OCI-LY7 (cell line): ENCODE measurements around the gene NMRK2. TPM values are rescaled to one million over a fixed set of nuclear protein-coding genes. Genes with fewer than 3 reads are reported as not detected.

Source experiments
- BruUV-seq: library from RNA; stranded (reverse); fragments of 400-500 nt; replicated peaks from 2 replicates; lab custom pipeline; 2021; lab: Mats Ljungman, UMichigan
- CTCF ChIA-PET: fragments of 300-600 bp; sonication (Branson Sonifier 250); formaldehyde crosslinking; loops from one replicate; lab custom pipeline; 2022; ENCODE audit warnings: antibody characterized with exemption; ENCODE audit not compliant: unreplicated experiment; lab: Charles Lee
- POLR2A ChIA-PET: fragments of 300-600 bp; sonication (Branson Sonifier 250); formaldehyde crosslinking; loops from one replicate; lab custom pipeline; 2022; ENCODE audit warnings: antibody characterized with exemption; lab: Charles Lee
- DNase-seq: peaks from one replicate; pipeline ENCODE4 v3.0.0-alpha.2; 2015; ENCODE audit warnings: low spot score
- H2AFZ ChIP-seq: fragments of 200-600 bp; sonication (generic), shearing (Covaris generic); 2 replicates; pipeline ENCODE4 v1.6.1; 2014; ENCODE audit warnings: mild to moderate bottlenecking, antibody characterized with exemption, low read length, moderate library complexity
- H3K27ac ChIP-seq: fragments of 200-600 bp; sonication (generic); 2 replicates; pipeline ENCODE4 v1.5.1; 2014; ENCODE audit warnings: mixed run types, low read depth, mild to moderate bottlenecking, moderate library complexity, low read length, inconsistent platforms; ENCODE audit not compliant: poor library complexity, severe bottlenecking
- H3K36me3 ChIP-seq: fragments of 200-600 bp; sonication (generic); 2 replicates; pipeline ENCODE4 v1.6.1; 2014; ENCODE audit warnings: mild to moderate bottlenecking, antibody characterized with exemption, low read length, moderate library complexity, mixed read lengths; ENCODE audit not compliant: insufficient read depth
- H3K4me1 ChIP-seq: fragments of 200-600 bp; sonication (generic); 2 replicates; pipeline ENCODE4 v1.5.1; 2014; ENCODE audit warnings: mild to moderate bottlenecking, low read length; ENCODE audit not compliant: insufficient read depth, poor library complexity, severe bottlenecking
- H3K4me2 ChIP-seq: fragments of 200-600 bp; sonication (generic); 2 replicates; pipeline ENCODE4 v1.6.1; 2014; ENCODE audit warnings: mild to moderate bottlenecking, low read length
- H3K4me3 ChIP-seq: fragments of 200-600 bp; sonication (generic); 2 replicates; pipeline ENCODE4 v1.5.1; 2014; ENCODE audit warnings: mild to moderate bottlenecking, low read depth, low read length; ENCODE audit not compliant: poor library complexity, severe bottlenecking
- H3K79me2 ChIP-seq: fragments of 200-600 bp; sonication (generic); 2 replicates; pipeline ENCODE4 v1.6.1; 2016; ENCODE audit warnings: low read depth, mild to moderate bottlenecking, low read length, moderate library complexity, mixed read lengths; ENCODE audit not compliant: insufficient read depth
- H3K9me2 ChIP-seq: fragments of 200-600 bp; sonication (generic); 2 replicates; pipeline ENCODE4 v1.6.1; 2016; ENCODE audit warnings: mild to moderate bottlenecking, low read length, mixed read lengths; ENCODE audit not compliant: insufficient read depth
- H3K9me3 ChIP-seq: fragments of 200-600 bp; sonication (generic); 2 replicates; pipeline ENCODE4 v1.6.1; 2014; ENCODE audit warnings: mild to moderate bottlenecking, mixed run types, low read length, mixed read lengths
- H4K20me1 ChIP-seq: fragments of 200-600 bp; sonication (generic); 2 replicates; pipeline ENCODE4 v1.6.1; 2014; ENCODE audit warnings: mild to moderate bottlenecking, antibody characterized with exemption, low read length, moderate library complexity, mixed read lengths; ENCODE audit not compliant: insufficient read depth
- CTCF ChIP-seq: fragments of 200-600 bp; sonication (generic); conservative IDR thresholded peaks from 2 replicates; pipeline ENCODE4 v1.5.1; 2014; ENCODE audit warnings: mild to moderate bottlenecking, antibody characterized with exemption, low read length, moderate library complexity, mixed read lengths
- EZH2phosphoT487 ChIP-seq: fragments of 200-600 bp; sonication (generic); IDR thresholded peaks from 2 replicates; pipeline ENCODE4 v1.6.1; 2018; ENCODE audit warnings: low read depth, borderline replicate concordance, mild to moderate bottlenecking, mixed run types, antibody characterized with exemption, low read length, moderate library complexity, mixed read lengths
- intact Hi-C: fragments of 100-400 bp; cut with micrococcal nuclease; formaldehyde crosslinking; loops from one replicate; pipeline ENCODE4 v1.10.0; 2022; ENCODE audit not compliant: unreplicated experiment
- total RNA-seq, 2 experiments: library from RNA; depleted of rRNA in 1 of 2; stranded (reverse); fragments of >200 nt in 1 of 2; shearing (Covaris generic) in 1 of 2; gene quantifications; 2 replicates each; pipeline ENCODE4 v1.2.3, GENCODE V29; 2014 to 2022

NMRK2 gene
- total RNA-seq, 2 experiments from 2014 or later: not detected

GRCh38 chr19:3984908-3985642 lies 52.2 kb downstream of the NMRK2 start, which contains the start of gene EEF2:
EEF2 (minus strand) TSS chr19:3985463; CDS start chr19:3985380, 83 bp downstream.
- H3K9me3 ChIP-seq: no peaks in the 10 kb centered on the region
- peaks cover 57% of the 10 kb centered on the region for H3K79me2 ChIP-seq
- CTCF ChIA-PET: interaction anchor here (1.2 kb wide), 1 partner anchor 22 kb away, joined by 5 read pairs; no protein-coding TSS in a partner anchor
- peaks cover 42% of the 10 kb centered on the region for H3K4me1 ChIP-seq
- intact Hi-C loops: loop anchor here (5.0 kb wide), 2 partner anchors 137 to 262 kb away; partner anchors contain the start of genes MAP2K2 and YJU2
- H3K27ac ChIP-seq: peak within 1 kb of the TSS; percentile 87
- H4K20me1 ChIP-seq: peaks cover 49% of the 10 kb centered on the region
- peak within 1 kb of the TSS; percentile 97 for H3K4me2 ChIP-seq
- peak within 1 kb of the TSS; percentile 84; the same call in 1 of the 2 replicates for H2AFZ ChIP-seq
- peak; percentile 96 for DNase-seq
- POLR2A ChIA-PET: interaction anchor here (1.0 to 1.4 kb wide), 4 partner anchors 8 to 222 kb away, joined by 3 to 4 read pairs (median 4); no protein-coding TSS in a partner anchor
- TF ChIP-seq CTCF (no peak), EZH2phosphoT487 (no peak)
- peaks cover 51% of the 10 kb centered on the region for H3K36me3 ChIP-seq
- H3K4me3 ChIP-seq: peak within 1 kb of the TSS; percentile 93
- no peaks in the 10 kb centered on the region for H3K9me2 ChIP-seq
- BruUV-seq: TSS peak; percentile 79

DNA sequence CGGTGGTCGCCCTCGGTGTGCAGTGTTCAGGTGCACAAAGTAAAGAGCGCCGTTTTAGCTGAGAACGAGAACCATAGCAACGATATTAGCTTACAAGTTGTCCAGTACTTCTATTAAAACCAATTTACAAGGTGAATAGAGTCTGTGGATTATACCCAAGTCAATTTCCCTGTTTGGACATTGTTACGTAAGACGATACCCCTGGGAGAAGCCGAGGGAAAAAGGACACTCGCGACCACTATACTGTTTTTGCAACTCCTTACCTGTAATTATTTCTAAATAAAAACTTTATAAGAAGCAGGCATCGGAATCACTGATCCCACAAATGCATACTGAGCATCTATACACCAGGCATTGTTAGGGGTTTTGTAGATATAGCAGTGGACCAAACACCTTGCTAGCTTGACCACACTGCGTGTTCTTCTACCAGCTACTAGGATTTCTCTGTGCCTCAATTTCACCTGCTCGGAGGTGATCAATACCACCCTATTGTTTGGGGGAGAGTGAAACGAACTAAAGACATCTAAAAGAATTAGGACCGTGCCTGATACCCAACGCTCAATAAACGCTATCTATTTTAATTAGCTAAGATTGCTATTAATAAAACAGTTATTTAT lies 52.9 kb downstream of the NMRK2 start:
- TF ChIP-seq EZH2phosphoT487: no peak
- TF ChIP-seq CTCF: no peak
- Histone ChIP-seq H3K27ac (peak overlapping the region; percentile 87), H3K36me3 (peaks cover 44% of the 10 kb centered on the region), H3K9me3 (no peaks in the 10 kb centered on the region), H3K4me3 (peak overlapping the region; percentile 93), H4K20me1 (peaks cover 42% of the 10 kb centered on the region), H3K9me2 (no peaks in the 10 kb centered on the region), H3K79me2 (peaks cover 51% of the 10 kb centered on the region), H3K4me1 (peaks cover 42% of the 10 kb centered on the region), H2AFZ (peak overlapping the region; percentile 84; the same call in 1 of the 2 replicates), H3K4me2 (peak overlapping the region; percentile 97)
- intact Hi-C loops: loop anchor here (1.0 to 5.0 kb wide), 7 partner anchors 22 to 262 kb away; partner anchors contain the start of genes ANKRD24, MAP2K2, PIAS4 and SIRT6
- BruUV-seq: no TSS peak
- DNase-seq: no peak
- CTCF ChIA-PET: interaction anchor here (1.2 kb wide), 1 partner anchor 21 kb away, joined by 5 read pairs; no protein-coding TSS in a partner anchor
- POLR2A ChIA-PET: interaction anchor here (0.6 to 1.4 kb wide), 5 partner anchors 9 to 1764 kb away, joined by 3 to 4 read pairs (median 3); no protein-coding TSS in a partner anchor
